Effector memory CD8-positive, alpha-beta T cell (primary cell): ENCODE measurements around the gene TEAD4.

ENCODE experiments used
- ATAC-seq: fragments of 150-1000 bp; cut with Tn5 transposase; replicated peaks from 2 replicates; pipeline ENCODE4 v1.10.0; 2021; ENCODE audit warnings: mild to moderate bottlenecking, moderate library complexity
- DNase-seq, 3 experiments: peaks; one replicate each; pipeline ENCODE4 v3.0.0; 2021
- H3K27ac Mint-ChIP-seq, 2 donors: one replicate each; pipeline ENCODE4 v1.8.0; 2022; ENCODE audit warnings: mild to moderate bottlenecking in 2 of 2, mixed read lengths in 2 of 2, moderate library complexity in 2 of 2
- H3K27me3 Mint-ChIP-seq, 2 donors: one replicate each; pipeline ENCODE4 v1.8.0; 2022; ENCODE audit warnings: mixed read lengths in 2 of 2
- H3K36me3 Mint-ChIP-seq: one replicate; pipeline ENCODE4 v1.8.0; 2022; ENCODE audit warnings: mild to moderate bottlenecking, moderate library complexity, mixed read lengths; ENCODE audit not compliant: insufficient read depth
- H3K4me1 Mint-ChIP-seq, 2 donors: one replicate each; pipeline ENCODE4 v1.8.0; 2022; ENCODE audit warnings: low read depth in 2 of 2, mixed read lengths in 2 of 2
- H3K4me3 Mint-ChIP-seq, 2 donors: one replicate each; pipeline ENCODE4 v1.8.0; 2022; ENCODE audit warnings: mild to moderate bottlenecking in 2 of 2, mixed read lengths in 2 of 2, moderate library complexity in 2 of 2
- H3K9me3 Mint-ChIP-seq, 2 donors: one replicate each; pipeline ENCODE4 v1.8.0; 2022; ENCODE audit warnings: mixed read lengths in 2 of 2

TEAD4 gene

DNA sequence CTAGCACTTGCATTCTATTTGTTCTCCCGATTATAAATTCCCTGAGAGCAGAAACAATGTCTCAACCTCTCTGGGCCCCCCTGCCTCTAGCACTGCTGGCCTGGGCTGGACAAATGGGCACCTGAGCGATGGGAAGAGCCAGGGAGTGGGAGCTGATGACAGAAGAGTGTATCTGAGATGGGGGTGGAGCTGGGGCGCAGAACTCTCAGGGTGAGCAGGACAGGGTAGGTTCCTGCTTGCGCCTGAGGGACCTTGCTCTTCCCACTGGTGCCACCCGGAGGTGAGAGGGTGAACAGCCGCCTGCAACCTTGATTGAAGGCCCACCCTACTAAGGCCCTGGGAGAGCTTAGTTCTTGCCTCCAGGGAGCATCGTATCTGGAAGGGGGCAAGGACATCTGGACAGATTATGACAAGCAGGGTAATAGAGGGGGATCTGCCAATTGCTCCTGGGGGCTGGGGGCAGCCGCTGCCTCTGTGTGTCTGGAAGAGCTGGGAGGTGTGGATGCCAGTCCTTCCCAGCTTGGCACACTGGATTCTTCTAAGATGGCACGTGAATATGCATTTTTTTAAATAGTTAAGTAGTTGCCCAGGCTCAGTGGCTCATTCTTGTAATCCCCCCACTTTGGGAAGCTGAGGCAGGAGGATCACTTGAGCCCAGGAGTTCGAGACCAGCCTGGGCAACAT lies 75.0 kb downstream of the TEAD4 start:
- no peak overlapping the region for H3K4me3 Mint-ChIP-seq
- DNase-seq, result no peak
- no peaks in the 10 kb centered on the region for H3K4me1 Mint-ChIP-seq
- H3K9me3 Mint-ChIP-seq, result no peaks in the 10 kb centered on the region
- peaks cover 41 to 69% of the 10 kb centered on the region in 2 donors for H3K27me3 Mint-ChIP-seq
- no peaks in the 10 kb centered on the region for H3K36me3 Mint-ChIP-seq
- peak; percentile 36 for ATAC-seq
- H3K27ac Mint-ChIP-seq, result no peak overlapping the region

DNA sequence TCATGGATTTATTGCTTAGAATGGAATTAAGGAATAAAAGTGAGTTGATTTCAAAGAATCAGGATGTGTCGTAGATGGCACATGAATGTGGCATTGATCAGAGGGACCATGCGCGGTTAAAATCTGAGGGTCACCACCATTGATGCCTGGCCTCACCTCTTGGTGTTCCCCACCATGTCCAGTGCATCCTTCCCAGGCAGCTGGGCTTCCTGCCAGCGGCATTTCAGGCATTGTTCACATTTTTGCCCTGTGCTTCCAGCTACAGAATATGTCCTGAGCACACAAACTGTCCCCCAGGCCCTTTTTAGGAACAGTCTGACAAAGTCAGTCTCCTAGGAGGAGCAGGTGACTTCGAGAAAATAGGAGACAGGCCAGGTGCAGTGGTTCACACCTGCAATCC lies 76.0 kb downstream of the TEAD4 start:
- Mint-ChIP-seq H3K36me3 (peaks cover 3% of the 10 kb centered on the region), H3K27ac (no peak overlapping the region), H3K4me3 (no peak overlapping the region), H3K4me1 (no peaks in the 10 kb centered on the region), H3K9me3 (no peaks in the 10 kb centered on the region), H3K27me3 (peaks cover 38 to 67% of the 10 kb centered on the region in 2 donors)
- DNase-seq (no peak), ATAC-seq (no peak)

DNA sequence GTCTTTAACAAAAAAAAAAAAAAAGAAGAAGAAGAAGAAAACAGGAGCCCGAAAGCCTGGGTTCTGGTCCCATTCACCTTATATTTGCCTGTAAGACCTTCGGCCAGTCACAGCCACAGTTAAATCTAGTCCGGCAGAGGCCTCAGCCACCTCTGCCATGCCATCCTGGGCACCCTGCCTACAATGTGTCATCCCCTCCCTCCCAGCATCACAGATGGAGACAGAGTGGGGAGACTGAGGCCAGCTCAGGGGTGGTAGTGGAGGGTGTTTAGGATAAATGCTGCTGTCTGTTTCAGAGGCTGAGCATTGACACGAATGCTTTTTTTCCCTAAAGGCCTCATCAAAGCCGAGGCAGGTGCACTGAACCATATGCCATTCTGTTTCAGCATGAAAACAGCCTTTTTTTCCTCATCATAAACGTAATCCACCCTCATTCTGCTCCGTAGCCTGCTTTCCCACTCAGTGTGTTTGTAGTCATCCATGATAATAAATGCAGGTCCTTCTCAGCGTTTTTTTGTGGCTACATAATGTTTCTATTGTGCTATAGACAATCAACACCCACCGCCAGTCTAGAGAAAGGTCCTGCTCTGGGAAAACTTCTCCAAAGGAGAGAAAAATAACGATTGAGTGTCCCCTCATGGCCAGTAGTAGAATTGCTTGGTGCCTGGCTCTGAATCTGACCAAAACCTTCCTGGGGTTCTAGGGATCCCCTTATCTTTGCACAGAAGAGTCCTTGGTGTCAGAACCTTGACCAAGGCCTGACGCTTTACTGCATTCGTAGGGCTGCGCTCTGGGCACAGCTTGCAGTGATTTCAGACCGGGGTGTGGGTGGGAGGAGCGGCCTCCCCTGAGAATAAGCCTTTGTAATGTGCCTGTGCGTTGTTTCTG lies 76.9 kb downstream of the TEAD4 start:
- ATAC-seq, result no peak
- no peak for DNase-seq
- no peaks in the 10 kb centered on the region for H3K9me3 Mint-ChIP-seq
- H3K4me1 Mint-ChIP-seq, result no peaks in the 10 kb centered on the region
- no peak overlapping the region for H3K27ac Mint-ChIP-seq
- no peak overlapping the region for H3K4me3 Mint-ChIP-seq
- peaks cover 36 to 64% of the 10 kb centered on the region in 2 donors for H3K27me3 Mint-ChIP-seq
- peaks cover 3% of the 10 kb centered on the region for H3K36me3 Mint-ChIP-seq

DNA sequence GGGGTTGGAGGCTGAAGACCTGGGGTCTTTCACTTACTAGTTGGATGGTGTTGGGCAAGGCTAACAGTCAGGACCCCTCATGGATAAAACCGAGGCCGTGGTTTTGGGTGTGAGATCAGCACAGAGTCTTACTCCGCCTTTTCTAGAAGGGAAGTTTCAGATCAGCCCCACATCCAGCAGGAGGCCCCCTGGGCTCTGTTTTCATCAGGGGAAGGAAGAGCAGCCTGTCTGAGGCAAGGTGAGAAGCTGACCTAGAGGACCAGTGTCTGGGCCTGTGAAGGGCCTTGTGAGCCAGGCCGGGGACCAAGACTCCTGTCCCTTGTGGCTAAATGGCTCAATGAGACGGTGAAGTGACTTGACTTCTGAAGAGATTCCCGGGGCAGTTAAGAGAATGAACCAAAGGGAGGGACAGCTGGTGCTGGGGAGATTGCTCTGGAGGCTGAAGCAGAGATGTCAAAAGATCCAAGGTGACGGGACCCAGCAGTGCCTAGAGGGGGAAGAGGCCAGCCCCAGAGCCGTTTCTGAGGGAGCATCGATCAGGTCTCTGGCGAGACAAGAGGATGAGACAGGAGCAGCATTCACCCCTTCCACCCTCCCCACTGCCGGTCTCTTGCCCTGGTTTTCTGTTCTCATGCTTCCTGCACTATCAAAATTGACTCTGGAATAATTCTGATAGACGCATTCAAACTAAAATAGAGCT lies 77.9 kb downstream of the TEAD4 start:
- ATAC-seq (no peak), DNase-seq (no peak)
- H3K36me3 Mint-ChIP-seq, result peaks cover 3% of the 10 kb centered on the region
- H3K27ac Mint-ChIP-seq, result peak overlapping the region in 1 of 2 donors; percentile 13
- no peaks in the 10 kb centered on the region for H3K9me3 Mint-ChIP-seq
- H3K4me3 Mint-ChIP-seq, result no peak overlapping the region
- peaks cover 36 to 60% of the 10 kb centered on the region in 2 donors for H3K27me3 Mint-ChIP-seq
- no peaks in the 10 kb centered on the region for H3K4me1 Mint-ChIP-seq

DNA sequence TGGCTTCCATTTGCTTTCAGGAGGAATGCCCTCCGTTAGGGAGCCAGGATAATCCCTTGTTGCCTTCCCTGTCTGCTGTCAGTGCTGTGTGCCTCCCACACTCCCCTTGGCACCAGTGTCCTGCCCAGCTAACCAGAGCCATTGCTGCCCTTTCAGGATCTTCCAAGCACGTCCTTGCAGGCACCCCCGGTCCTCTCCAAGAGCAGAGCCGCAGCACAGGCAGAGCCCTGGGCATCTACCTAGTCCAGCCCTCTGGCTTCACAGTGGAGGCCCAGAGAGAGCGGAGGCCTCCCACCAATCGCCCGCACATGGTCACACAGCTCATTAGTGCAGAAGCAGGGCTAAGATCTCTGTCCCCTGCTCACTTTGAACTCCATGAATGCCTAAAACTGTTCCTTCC lies 79.0 kb downstream of the TEAD4 start:
- DNase-seq, result no peak
- H3K36me3 Mint-ChIP-seq, result peaks cover 3% of the 10 kb centered on the region
- H3K4me1 Mint-ChIP-seq, result no peaks in the 10 kb centered on the region
- H3K4me3 Mint-ChIP-seq, result no peak overlapping the region
- peaks cover 31 to 60% of the 10 kb centered on the region in 2 donors for H3K27me3 Mint-ChIP-seq
- no peaks in the 10 kb centered on the region for H3K9me3 Mint-ChIP-seq
- no peak for ATAC-seq
- no peak overlapping the region for H3K27ac Mint-ChIP-seq

DNA sequence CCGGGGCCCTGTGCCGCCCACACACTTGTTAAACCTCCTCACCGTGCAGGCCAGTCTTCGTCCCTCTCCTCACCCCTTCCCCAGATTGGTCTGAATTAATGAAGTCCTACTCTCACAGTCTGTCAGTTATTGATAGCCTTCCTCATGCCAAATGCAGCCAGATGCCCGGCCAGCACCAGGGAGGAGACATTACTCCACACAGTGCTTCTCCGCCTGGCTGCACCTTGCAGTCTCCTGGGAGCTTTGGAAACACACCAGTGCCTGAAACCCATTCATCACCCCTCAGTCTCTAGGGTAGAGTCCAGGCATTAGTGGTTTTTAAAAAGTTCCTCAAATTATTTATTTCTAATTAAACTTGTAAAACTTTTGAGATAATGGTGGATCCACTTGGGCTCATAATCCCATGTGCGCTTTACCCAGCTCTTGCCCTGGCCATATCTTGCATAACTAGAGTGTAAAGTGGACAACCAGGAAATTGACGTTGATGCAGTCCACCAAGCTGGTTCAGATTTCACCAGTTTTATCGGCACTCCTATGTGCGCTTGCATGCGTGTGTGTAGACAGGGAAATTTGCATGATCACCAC lies 79.8 kb downstream of the TEAD4 start:
- Mint-ChIP-seq H3K36me3 (peaks cover 3% of the 10 kb centered on the region), H3K9me3 (no peaks in the 10 kb centered on the region), H3K4me3 (no peak overlapping the region), H3K27ac (no peak overlapping the region), H3K4me1 (no peaks in the 10 kb centered on the region), H3K27me3 (peaks cover 33 to 60% of the 10 kb centered on the region in 2 donors)
- no peak for ATAC-seq
- no peak for DNase-seq

DNA sequence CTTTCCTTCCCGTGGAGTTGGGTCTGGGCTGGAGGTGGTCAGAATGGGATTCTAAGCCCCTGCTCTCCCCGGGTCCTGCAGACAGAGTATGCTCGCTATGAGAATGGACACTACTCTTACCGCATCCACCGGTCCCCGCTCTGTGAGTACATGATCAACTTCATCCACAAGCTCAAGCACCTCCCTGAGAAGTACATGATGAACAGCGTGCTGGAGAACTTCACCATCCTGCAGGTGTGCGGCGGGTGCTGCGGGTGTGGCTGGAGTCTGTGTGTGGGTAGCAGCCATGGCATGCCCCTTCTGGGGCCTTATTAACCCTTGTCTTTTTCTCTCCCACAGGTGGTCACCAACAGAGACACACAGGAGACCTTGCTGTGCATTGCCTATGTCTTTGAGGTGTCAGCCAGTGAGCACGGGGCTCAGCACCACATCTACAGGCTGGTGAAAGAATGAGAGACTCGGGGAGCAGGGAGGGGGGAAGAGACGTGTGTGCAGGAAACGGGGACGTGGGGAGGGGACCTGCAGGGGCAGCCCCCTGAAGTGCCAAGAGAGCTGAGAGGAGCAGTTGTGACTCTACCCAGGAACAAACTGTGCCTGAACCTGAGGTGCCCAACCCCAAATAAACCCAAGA lies 80.9 kb downstream of the TEAD4 start:
- no peak for DNase-seq
- H3K27me3 Mint-ChIP-seq, result peaks cover 44 to 67% of the 10 kb centered on the region in 2 donors
- H3K9me3 Mint-ChIP-seq, result no peaks in the 10 kb centered on the region
- no peak overlapping the region for H3K27ac Mint-ChIP-seq
- peaks cover 3% of the 10 kb centered on the region for H3K36me3 Mint-ChIP-seq
- no peak for ATAC-seq
- H3K4me3 Mint-ChIP-seq, result no peak overlapping the region
- H3K4me1 Mint-ChIP-seq, result no peaks in the 10 kb centered on the region

DNA sequence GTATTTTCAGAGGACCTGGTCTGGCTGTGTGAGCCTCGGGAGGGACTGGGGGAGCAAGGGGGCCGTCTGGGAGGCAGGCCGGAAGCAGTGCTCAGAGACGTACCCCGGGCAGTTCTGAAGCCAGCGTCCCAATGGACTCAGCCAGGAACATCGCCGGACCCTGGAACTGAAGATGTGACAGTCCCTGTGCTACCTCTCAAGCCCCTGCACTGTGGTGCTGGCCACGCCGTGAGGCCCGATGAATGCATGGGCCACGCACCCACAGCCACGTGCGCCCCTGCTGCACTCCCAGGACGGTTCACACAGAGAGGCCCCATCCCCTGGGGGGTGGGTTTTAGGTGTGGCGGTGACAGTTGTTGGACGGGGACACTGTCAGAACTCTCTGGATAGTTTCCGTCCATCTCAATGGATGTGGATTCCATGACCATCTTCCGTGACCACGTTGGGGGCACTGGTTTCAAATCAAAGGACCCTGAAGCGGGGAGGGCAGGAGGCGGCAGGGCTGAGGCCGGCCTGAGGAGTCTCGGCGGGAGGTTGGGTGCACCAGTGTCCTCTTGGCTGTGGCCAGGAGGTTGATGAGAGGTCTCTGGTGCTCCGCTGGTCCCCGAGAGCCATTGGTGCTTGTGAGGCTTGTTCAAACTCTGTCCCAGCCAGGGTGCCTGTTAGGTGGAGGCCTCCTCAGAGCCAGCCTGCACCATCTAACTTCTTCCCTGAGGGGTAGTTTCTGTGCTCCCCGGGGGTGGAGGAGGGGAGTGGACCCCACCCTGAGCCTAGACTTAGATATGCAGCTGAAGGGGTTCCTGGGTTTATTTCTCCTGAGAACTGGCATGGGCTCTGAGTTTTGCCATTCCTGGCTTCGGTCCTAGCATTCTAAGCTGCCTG lies 81.7 kb downstream of the TEAD4 start:
- Mint-ChIP-seq H3K4me3 (no peak overlapping the region), H3K9me3 (no peaks in the 10 kb centered on the region)
- no peak for ATAC-seq

DNA sequence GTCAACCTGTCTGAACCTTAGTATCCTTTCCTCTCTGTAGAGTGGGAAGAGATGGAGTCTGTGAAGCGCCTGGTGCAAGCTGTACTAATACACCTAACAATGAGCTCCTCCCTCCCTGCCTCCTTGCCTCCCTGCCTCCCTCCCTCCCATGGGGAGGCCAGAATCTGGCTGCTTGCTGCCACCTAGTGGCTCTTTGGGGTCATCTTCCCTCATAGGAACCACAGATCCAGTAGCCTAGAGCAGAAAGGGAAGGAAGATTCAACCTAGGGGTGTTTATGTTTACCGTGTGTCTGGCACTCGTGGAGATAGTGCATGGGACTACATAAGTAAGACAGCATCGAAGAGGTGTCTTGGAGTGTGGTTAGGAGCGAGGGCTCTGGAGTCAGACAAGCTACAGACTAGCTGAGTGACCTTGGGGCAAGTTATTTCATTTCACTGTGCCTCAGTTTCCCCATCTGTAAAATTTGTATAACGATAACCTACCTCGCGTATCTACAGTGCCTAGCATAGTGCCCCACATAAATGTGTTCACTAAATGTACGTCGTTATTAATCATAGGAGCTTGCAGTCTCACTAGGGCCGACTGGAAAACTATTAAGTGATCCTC lies 82.5 kb downstream of the TEAD4 start:
- no peak overlapping the region for H3K4me3 Mint-ChIP-seq
- no peaks in the 10 kb centered on the region for H3K9me3 Mint-ChIP-seq
- peak; percentile 67 for ATAC-seq
- no peaks in the 10 kb centered on the region for H3K4me1 Mint-ChIP-seq
- no peak overlapping the region for H3K27ac Mint-ChIP-seq
- H3K36me3 Mint-ChIP-seq, result peaks cover 3% of the 10 kb centered on the region
- H3K27me3 Mint-ChIP-seq, result peaks cover 47 to 71% of the 10 kb centered on the region in 2 donors
- peak; percentile 19 to 35 (median 22) for DNase-seq

More for the DNA sequence above, 81.7 kb downstream of the TEAD4 start:
- peaks cover 3% of the 10 kb centered on the region for H3K36me3 Mint-ChIP-seq
- peaks cover 47 to 71% of the 10 kb centered on the region in 2 donors for H3K27me3 Mint-ChIP-seq
- no peak overlapping the region for H3K27ac Mint-ChIP-seq
- H3K4me1 Mint-ChIP-seq, result no peaks in the 10 kb centered on the region
- DNase-seq, result no peak

DNA sequence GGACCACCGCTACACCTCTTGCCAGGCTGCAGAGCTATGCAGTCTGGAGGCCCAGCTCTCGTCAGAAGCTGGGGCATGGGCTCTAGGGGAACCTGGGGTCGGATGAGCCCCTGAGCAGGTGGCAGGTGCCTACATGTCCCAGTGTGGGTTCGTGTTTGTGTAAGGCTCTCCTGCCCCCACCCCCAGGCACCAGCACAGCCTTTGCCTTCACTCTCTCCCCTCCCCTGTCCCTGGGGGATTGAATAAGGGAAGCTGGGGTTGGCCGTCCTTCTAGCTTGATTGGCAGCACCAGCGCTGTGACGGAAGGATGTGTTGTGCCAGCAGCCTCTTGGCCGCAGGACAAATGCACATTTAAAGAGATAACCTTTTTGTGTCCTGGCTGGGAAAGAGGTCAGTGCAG lies 83.2 kb downstream of the TEAD4 start:
- no peaks in the 10 kb centered on the region for H3K9me3 Mint-ChIP-seq
- H3K27me3 Mint-ChIP-seq, result peaks cover 43 to 67% of the 10 kb centered on the region in 2 donors
- no peak overlapping the region for H3K4me3 Mint-ChIP-seq
- H3K36me3 Mint-ChIP-seq, result peaks cover 3% of the 10 kb centered on the region
- peak; percentile 24 for ATAC-seq
- H3K4me1 Mint-ChIP-seq, result no peaks in the 10 kb centered on the region
- H3K27ac Mint-ChIP-seq, result no peak overlapping the region
- no peak for DNase-seq

DNA sequence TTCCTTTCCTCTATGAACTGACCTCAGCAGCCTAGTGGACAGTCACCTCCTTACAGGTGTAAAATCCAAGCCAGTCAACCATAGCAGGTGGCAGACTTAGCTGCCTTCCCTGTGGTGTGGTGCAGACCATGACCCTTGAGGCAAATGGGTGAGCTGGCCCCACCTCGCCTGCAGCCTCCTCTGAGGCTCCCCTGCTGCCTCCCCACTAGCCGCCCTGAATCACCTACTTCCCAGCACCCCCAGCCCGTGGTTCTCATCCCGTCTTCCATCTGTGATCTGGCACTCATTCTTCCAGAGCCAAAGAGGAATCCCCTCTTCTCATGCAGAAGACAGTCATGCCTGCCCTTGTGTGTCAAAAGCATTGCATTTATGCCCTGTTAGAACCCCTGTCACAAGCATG lies 83.6 kb downstream of the TEAD4 start:
- peaks cover 46 to 71% of the 10 kb centered on the region in 2 donors for H3K27me3 Mint-ChIP-seq
- H3K27ac Mint-ChIP-seq, result no peak overlapping the region
- DNase-seq (no peak), ATAC-seq (no peak)
- peaks cover 3% of the 10 kb centered on the region for H3K36me3 Mint-ChIP-seq
- H3K4me3 Mint-ChIP-seq, result no peak overlapping the region
- no peaks in the 10 kb centered on the region for H3K9me3 Mint-ChIP-seq
- no peaks in the 10 kb centered on the region for H3K4me1 Mint-ChIP-seq

DNA sequence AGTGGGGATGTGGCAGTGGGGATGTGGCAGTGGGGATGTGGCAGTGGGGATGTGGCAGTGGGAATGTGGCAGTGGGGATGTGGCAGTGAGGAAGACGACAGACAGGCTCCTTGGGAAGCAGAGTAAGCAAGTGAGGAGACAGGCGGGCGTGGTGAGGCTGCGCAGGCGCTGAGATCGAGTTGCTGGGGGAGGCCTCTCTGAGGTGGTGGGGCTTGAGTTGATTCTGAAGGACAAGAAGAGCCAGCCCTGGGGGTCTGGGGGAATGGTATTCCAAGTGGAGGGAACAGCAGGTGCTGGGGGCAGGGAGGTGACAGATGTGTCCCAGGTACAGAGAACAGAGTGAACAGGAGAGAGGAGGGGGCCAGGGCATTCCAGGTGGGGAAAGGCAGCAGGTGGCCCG lies 84.2 kb downstream of the TEAD4 start:
- no peak overlapping the region for H3K4me3 Mint-ChIP-seq
- no peaks in the 10 kb centered on the region for H3K4me1 Mint-ChIP-seq
- DNase-seq, result no peak
- no peak for ATAC-seq
- H3K27ac Mint-ChIP-seq, result no peak overlapping the region
- no peaks in the 10 kb centered on the region for H3K9me3 Mint-ChIP-seq
- peaks cover 3% of the 10 kb centered on the region for H3K36me3 Mint-ChIP-seq
- H3K27me3 Mint-ChIP-seq, result peaks cover 46 to 73% of the 10 kb centered on the region in 2 donors
